HepG2 (cell line): Measurements from ENCODE around the gene BRAP. TPM values are rescaled to one million over a fixed set of nuclear protein-coding genes. Genes with fewer than 3 reads are reported as not detected.
A peak's percentile ranks its signal among the peaks of the same experiment; 100 is the strongest.

Source experiments
- ARNT2 ChIP-seq: sonication (generic); formaldehyde crosslinking; IDR thresholded peaks from 2 replicates; pipeline ENCODE4 v1.8.0; 2022; ENCODE audit warnings: mild to moderate bottlenecking, low read depth, missing genetic modification reagents, moderate library complexity
- BRCA1 ChIP-seq: sonication (generic); formaldehyde crosslinking; IDR thresholded peaks from 2 replicates; pipeline ENCODE4 v1.4.0; 2020; ENCODE audit warnings: missing genetic modification reagents
- HDAC2 ChIP-seq: sonication (generic); formaldehyde crosslinking; IDR thresholded peaks from 2 replicates; pipeline ENCODE4 v1.4.0; 2020; ENCODE audit warnings: missing genetic modification reagents
- PCBP2 ChIP-seq: fragments of 200-400 bp; formaldehyde crosslinking; optimal IDR thresholded peaks from 2 replicates; pipeline ENCODE3; 2018; ENCODE audit warnings: low read length, low read depth; ENCODE audit not compliant: poor library complexity, severe bottlenecking
- SMAD3 ChIP-seq: sonication (generic); formaldehyde crosslinking; IDR thresholded peaks from 2 replicates; pipeline ENCODE4 v1.4.0; 2020; ENCODE audit warnings: missing genetic modification reagents
- ZFP36L2 ChIP-seq: sonication (generic); formaldehyde crosslinking; IDR thresholded peaks from 2 replicates; pipeline ENCODE4 v1.4.0; 2020; ENCODE audit warnings: missing genetic modification reagents
- ZNF256 ChIP-seq: sonication (generic); formaldehyde crosslinking; conservative IDR thresholded peaks from 2 replicates; pipeline ENCODE4 v1.4.0; 2020; ENCODE audit warnings: missing genetic modification reagents
- ZNF605 ChIP-seq: sonication (generic); formaldehyde crosslinking; IDR thresholded peaks from 2 replicates; pipeline ENCODE4 v1.8.0; 2022; ENCODE audit warnings: mild to moderate bottlenecking, missing genetic modification reagents
- ZNF747 ChIP-seq: sonication (generic); formaldehyde crosslinking; IDR thresholded peaks from 2 replicates; pipeline ENCODE4 v1.8.1; 2023; ENCODE audit warnings: missing genetic modification reagents, mild to moderate bottlenecking, borderline replicate concordance
- ZSCAN9 ChIP-seq: IDR thresholded peaks from 2 replicates; pipeline ENCODE4 v1.6.1; 2016; ENCODE audit warnings: borderline replicate concordance
- polyA plus RNA-seq, 8 experiments: library from polyadenylated mRNA; depleted of rRNA in 3 of 8; stranded (reverse) in 7 of 8; unstranded in 1 of 8; fragments of >200 nt; fragmentation: Illumina TruSeq in 4 of 8; extraction: Trizol in 4 of 8; gene quantifications; 2 replicates each; pipeline versions ENCODE4 v1.2.1 to v1.2.3, GENCODE V29; 2011 to 2016; ENCODE audit warnings: low read depth in 4 of 8, missing spikeins in 1 of 8, mixed read lengths in 1 of 8; ENCODE audit not compliant: insufficient read depth in 1 of 8
- total RNA-seq, 5 experiments: library from RNA; depleted of rRNA; stranded (reverse); fragments of >200 nt; fragmentation: Illumina TruSeq; extraction: Trizol; gene quantifications; 2 replicates each; pipeline ENCODE4 v1.2.3, GENCODE V29; 2016; ENCODE audit warnings: low read depth in 1 of 5
- TF ChIP-seq, protein P1 (sequence below): sonication (generic); formaldehyde crosslinking; conservative IDR thresholded peaks from 2 replicates; pipeline ENCODE4 v1.4.0; 2020; ENCODE audit warnings: missing genetic modification reagents
- TF ChIP-seq, protein P2 (sequence below): sonication (generic); formaldehyde crosslinking; IDR thresholded peaks from 2 replicates; pipeline ENCODE4 v1.8.1; 2023; ENCODE audit warnings: mild to moderate bottlenecking, missing genetic modification reagents
- TF ChIP-seq, protein P3 (sequence below): sonication (generic); formaldehyde crosslinking; IDR thresholded peaks from 2 replicates; pipeline ENCODE4 v1.4.0; 2020; ENCODE audit warnings: mild to moderate bottlenecking, missing genetic modification reagents
- TF ChIP-seq, protein P4 (sequence below): sonication (generic); formaldehyde crosslinking; IDR thresholded peaks from 2 replicates; pipeline ENCODE4 v1.4.0; 2020; ENCODE audit warnings: missing genetic modification reagents

Gene BRAP
- total and polyA plus RNA-seq, 2 of the 13 experiments (the other 11 are each of a cell fraction or from before 2014, with no cell fraction given): 8.1 to 15.4 TPM

DNA sequence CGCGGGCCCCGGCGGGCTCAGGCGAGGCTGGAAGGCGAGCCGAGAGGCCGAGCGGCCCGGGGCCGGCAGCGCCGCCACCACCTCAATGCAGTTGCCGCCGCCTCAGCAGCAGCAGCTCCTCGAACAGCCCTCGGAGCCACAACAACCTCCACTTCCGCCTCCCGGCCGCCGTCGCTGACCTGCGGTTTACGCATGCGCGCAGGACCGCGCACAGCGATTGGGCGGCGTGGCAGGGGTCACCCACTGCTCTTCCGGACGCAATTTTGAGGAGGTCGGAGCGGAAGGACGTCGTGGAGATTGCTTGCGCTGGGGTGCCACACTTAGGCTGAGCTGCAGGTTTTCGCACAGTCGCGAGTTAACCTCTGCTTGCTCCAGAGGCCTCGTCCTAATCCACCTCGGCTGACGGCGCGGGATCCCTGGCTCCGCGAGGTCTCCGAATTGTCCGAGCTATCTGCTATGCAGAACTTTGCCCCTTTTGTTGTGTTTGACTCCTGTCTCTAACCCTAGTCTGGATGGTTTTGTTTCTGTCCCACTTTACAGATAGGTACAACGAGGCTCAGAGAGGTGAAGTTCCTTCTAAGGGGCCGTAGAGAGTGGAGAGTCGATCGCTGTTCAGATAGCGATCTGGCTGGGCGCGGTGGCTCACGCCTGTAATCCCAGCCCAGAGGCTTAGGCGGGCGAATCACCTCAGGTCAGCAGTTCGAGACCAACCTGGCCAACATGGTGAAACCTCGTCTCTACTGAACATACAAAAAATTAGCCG, at the start of gene BRAP, which contains the start of gene ACAD10 (continued):
- TF ChIP-seq, protein P1, sequence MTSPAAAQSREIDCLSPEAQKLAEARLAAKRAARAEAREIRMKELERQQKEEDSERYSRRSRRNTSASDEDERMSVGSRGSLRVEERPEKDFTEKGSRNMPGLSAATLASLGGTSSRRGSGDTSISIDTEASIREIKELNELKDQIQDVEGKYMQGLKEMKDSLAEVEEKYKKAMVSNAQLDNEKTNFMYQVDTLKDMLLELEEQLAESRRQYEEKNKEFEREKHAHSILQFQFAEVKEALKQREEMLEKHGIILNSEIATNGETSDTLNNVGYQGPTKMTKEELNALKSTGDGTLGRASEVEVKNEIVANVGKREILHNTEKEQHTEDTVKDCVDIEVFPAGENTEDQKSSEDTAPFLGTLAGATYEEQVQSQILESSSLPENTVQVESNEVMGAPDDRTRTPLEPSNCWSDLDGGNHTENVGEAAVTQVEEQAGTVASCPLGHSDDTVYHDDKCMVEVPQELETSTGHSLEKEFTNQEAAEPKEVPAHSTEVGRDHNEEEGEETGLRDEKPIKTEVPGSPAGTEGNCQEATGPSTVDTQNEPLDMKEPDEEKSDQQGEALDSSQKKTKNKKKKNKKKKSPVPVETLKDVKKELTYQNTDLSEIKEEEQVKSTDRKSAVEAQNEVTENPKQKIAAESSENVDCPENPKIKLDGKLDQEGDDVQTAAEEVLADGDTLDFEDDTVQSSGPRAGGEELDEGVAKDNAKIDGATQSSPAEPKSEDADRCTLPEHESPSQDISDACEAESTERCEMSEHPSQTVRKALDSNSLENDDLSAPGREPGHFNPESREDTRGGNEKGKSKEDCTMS (CRISPR knock-in tag): no peak
- peak; percentile 73; the same call in 1 of the 2 replicates for TF ChIP-seq HDAC2 (CRISPR knock-in tag)
- TF ChIP-seq ZFP36L2 (CRISPR knock-in tag): no peak
- TF ChIP-seq BRCA1 (CRISPR knock-in tag): no peak
- TF ChIP-seq, protein P2, sequence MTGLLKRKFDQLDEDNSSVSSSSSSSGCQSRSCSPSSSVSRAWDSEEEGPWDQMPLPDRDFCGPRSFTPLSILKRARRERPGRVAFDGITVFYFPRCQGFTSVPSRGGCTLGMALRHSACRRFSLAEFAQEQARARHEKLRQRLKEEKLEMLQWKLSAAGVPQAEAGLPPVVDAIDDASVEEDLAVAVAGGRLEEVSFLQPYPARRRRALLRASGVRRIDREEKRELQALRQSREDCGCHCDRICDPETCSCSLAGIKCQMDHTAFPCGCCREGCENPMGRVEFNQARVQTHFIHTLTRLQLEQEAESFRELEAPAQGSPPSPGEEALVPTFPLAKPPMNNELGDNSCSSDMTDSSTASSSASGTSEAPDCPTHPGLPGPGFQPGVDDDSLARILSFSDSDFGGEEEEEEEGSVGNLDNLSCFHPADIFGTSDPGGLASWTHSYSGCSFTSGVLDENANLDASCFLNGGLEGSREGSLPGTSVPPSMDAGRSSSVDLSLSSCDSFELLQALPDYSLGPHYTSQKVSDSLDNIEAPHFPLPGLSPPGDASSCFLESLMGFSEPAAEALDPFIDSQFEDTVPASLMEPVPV (CRISPR knock-in tag): no peak
- no peak; the same call in 1 of the 2 replicates for TF ChIP-seq ZNF747
- peak; percentile 58; the same call in 1 of the 2 replicates for TF ChIP-seq SMAD3 (CRISPR knock-in tag)
- 0 out of 2 replicates have a peak, but pooled peaks have one; percentile 34 for TF ChIP-seq ARNT2 (CRISPR knock-in tag)
- TF ChIP-seq, protein P3, sequence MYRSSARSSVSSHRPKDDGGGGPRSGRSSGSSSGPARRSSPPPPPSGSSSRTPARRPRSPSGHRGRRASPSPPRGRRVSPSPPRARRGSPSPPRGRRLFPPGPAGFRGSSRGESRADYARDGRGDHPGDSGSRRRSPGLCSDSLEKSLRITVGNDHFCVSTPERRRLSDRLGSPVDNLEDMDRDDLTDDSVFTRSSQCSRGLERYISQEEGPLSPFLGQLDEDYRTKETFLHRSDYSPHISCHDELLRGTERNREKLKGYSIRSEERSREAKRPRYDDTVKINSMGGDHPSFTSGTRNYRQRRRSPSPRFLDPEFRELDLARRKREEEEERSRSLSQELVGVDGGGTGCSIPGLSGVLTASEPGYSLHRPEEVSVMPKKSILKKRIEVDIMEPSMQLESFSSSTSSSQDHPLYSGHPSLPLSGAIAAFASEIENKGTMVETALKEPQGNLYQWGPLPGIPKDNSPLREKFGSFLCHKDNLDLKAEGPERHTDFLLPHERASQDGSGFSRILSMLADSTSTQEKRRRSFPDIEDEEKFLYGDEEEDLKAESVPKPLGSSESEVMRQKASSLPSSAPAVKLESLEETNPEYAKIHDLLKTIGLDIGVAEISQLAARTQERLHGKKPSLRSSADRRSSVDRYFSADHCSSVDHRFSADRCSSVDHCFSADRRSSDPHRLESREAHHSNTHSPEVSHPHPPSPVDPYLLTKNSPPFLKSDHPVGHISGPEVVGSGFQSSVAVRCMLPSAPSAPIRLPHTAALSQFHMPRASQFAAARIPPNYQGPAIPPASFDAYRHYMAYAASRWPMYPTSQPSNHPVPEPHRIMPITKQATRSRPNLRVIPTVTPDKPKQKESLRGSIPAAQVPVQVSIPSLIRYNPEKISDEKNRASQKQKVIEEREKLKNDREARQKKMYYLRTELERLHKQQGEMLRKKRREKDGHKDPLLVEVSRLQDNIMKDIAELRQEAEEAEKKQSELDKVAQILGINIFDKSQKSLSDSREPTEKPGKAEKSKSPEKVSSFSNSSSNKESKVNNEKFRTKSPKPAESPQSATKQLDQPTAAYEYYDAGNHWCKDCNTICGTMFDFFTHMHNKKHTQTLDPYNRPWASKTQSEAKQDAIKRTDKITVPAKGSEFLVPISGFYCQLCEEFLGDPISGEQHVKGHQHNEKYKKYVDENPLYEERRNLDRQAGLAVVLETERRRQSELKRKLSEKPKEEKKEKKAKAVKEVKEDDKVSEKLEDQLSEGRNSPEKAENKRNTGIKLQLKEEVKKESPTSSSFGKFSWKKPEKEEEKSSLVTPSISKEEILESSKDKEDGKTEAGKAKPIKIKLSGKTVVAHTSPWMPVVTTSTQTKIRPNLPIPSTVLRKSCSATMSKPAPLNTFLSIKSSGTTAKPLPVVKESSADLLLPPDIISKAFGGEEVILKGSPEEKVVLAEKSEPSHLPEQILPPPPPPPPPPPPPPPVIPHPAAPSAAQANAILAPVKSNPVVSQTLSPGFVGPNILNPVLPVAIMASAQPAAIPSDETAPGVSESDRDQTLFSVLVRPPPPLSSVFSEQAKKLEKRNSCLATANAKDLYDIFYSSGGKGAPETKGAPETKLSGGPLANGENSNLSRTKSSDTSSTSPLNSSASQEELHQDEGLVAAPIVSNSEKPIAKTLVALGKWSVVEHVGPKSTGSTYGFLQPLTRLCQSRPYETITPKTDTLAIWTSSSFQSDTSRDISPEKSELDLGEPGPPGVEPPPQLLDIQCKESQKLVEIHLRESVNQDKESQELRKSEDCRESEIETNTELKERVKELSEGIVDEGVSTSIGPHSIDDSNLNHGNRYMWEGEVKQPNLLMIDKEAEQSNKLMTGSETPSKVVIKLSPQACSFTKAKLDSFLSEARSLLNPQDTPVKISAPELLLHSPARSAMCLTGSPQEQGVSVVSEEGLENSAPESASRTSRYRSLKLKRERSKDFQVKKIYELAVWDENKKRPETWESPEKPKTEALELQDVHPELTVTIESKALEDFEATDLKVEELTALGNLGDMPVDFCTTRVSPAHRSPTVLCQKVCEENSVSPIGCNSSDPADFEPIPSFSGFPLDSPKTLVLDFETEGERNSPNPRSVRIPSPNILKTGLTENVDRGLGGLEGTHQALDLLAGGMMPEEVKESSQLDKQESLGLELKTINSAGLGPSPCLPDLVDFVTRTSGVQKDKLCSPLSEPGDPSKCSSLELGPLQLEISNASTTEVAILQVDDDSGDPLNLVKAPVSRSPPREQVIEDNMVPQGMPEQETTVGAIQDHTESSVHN (CRISPR knock-in tag): no peak
- no peak for TF ChIP-seq PCBP2
- no peak for TF ChIP-seq ZNF256
- no peak for TF ChIP-seq ZNF605
- TF ChIP-seq, protein P4, sequence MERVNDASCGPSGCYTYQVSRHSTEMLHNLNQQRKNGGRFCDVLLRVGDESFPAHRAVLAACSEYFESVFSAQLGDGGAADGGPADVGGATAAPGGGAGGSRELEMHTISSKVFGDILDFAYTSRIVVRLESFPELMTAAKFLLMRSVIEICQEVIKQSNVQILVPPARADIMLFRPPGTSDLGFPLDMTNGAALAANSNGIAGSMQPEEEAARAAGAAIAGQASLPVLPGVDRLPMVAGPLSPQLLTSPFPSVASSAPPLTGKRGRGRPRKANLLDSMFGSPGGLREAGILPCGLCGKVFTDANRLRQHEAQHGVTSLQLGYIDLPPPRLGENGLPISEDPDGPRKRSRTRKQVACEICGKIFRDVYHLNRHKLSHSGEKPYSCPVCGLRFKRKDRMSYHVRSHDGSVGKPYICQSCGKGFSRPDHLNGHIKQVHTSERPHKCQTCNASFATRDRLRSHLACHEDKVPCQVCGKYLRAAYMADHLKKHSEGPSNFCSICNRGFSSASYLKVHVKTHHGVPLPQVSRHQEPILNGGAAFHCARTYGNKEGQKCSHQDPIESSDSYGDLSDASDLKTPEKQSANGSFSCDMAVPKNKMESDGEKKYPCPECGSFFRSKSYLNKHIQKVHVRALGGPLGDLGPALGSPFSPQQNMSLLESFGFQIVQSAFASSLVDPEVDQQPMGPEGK (CRISPR knock-in tag): no peak
- no peak for TF ChIP-seq ZSCAN9 (CRISPR knock-in tag)
